ENCODE measurements around the gene EPHB3.

The EPHB3 gene

DNA sequence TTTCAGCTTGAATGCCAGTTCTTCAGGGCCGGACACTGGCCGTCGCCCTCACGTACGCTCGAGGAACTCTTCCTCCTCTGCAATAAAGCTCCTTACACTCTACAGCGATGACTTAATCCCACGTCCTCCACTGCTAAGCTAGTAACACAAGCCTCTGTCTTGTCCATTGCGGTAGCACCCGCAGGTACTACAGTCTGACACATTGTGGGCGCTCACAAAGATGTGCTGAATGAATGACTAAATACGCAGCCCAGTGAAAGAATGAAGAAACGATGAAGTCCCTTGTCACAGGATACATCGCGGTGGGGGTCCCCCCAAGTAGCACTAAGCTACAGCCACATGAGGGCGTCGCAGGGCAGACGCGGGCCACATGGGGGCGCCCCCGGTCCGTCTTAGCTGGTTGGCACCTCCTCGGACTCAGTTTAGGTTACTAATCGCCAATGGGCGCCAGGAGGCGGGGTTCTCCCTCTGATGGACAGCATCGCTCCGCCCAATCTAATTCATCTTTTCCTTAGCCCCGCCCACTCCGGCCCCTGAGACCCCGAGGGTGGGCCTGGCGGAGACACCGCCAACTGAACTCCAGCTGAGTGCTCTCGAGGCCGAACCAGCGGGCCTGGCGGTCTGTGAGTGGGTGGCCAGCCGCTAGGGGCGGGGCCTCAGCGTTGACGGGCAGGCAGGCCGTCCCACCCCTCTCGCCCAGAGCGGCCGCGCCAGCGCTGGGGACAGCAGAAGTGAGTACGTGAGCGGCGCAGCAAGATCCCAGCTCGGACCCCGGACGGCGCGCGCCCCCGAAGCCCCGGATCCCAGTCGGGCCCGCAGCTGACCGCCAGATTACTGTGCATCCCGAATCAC, at the start of gene EPHB3:
EPHB3 (plus strand) TSS at position 725 of the 852 bp plus-strand sequence. CDS start 451 bp downstream, outside the sequence.
- DNase-seq, result peak; percentile 99

DNA sequence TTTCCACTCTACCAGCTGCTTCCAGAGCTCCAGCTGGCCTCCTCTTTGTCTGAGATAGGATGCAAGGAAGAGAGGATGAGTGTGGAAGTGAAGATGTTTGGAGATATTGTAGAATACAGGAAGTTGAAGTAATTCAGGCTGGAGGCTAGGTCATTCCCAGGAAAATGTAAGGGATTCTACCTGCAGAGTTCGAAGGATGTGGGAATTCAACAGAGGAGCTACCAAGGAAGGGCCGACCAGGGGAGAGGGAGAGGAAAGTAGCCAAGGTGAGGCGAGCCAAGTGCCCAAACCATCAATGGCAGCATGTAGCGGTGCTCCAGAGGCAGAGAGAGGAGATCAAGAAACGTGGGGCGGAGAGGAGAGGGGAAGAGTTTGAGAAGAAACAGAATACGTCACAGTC, 49.0 kb upstream of the EPHB3 start:
- DNase-seq, result no peak

DNA sequence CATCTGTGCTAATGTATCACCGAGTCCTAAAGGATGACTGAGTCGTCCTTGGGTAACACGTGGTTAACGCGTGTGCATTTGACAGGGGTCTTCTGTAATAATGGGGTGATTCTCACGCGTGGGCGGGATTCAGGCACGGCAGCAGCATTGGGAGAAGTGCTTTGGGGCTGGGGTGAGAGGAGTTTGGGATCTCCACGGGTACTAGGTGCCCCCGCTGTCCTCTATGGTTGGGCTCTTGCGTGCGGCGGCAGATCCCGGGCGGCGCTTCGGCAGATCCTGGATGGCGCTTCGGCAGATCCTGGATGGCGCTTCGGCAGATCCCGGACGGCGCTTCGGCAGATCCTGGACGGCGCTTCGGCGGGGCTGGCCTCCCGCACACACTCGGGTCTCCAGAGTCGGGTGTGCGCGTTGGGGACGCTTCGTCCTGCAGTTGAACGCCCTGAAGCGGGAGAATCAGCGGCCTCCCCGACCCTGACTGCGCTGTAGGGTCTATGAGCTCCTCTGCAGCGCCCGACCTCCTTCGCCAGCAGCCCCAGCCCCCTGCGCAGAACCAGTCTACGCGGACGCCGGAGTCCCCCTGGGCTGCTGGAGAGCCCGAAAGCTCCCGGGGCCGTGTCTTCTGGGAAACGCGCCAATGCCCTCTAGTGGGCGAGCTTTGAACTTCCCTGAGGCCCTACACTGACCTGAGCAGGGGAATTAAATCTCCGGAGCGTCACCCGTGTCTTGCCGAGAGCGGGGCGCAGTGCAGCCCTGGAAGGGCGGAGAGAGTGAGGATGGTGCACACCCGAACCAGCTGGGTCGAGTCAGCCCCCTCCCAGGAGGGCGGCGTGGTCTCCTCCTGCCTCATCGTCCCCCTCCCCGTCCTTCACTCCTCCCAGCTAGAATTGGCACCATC, 48.1 kb upstream of the EPHB3 start:
- peak; percentile 78 for DNase-seq

DNA sequence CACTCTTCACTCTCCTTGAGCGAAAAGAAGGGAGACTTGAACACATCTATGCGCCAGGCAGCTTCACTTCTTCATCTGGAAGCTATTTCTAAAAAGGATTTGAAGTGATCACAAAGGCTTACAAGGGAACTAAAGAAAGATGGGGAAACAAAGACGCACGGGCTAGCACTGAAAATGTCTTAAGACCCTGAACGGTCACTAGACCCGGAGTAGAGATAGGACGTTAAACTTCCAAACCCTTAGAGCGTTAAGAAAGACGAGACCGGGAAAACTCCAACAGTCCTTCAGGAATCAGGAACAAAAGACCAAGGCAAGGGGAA, 47.5 kb upstream of the EPHB3 start:
- DNase-seq, result no peak

DNA sequence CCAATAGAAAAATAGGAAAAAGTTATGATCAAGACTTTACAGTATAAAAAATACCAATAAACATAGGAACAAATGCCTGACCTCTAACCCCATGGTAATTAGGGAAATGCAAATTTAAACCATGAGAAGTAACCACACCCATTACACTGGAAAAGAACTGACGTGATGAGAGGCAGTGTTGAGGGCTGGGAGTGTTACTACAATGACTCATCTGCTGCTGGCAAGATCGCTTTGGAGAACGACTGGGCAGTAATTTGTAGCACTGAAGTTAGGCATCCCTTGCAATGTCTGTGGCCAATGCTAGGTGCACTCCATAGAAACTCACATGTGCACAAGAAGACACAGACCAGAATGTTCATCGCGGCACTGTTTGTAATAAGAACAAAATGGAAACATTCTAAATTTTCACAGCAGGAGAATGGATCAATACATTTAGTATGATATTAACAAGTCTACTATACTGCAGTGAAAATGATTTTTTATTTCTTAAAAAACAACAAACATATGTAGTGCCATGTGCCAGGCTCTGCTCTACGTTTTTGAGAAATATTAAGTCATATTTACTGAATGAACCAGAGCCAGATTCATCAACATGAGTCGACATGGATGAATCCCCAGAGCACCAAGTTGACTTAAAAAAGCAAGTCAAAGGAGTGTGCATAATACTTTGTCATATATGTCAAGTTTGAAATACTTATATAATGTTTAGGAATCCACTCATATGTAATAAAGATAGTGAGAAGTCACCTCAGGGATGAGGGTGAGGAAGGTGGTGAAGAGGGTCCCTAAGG, 37.6 kb upstream of the EPHB3 start:
- DNase-seq, result no peak

DNA sequence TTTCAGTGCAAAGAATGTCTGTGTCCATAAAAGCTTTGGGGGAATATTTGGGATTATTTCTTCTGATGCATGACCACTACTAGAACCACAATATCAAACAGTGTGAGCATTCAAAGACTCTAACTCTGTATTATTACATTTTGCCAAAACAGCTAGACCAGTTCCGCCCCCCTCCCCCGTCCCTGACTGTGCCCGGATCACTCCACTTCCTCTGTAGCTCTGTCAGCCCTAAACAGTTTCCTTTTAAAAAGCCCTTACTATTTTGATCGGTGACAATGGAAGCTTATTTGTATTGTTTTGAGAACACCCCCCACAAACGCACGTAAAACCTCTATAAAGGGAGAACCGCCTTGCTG, 36.6 kb upstream of the EPHB3 start:
- DNase-seq, result no peak

DNA sequence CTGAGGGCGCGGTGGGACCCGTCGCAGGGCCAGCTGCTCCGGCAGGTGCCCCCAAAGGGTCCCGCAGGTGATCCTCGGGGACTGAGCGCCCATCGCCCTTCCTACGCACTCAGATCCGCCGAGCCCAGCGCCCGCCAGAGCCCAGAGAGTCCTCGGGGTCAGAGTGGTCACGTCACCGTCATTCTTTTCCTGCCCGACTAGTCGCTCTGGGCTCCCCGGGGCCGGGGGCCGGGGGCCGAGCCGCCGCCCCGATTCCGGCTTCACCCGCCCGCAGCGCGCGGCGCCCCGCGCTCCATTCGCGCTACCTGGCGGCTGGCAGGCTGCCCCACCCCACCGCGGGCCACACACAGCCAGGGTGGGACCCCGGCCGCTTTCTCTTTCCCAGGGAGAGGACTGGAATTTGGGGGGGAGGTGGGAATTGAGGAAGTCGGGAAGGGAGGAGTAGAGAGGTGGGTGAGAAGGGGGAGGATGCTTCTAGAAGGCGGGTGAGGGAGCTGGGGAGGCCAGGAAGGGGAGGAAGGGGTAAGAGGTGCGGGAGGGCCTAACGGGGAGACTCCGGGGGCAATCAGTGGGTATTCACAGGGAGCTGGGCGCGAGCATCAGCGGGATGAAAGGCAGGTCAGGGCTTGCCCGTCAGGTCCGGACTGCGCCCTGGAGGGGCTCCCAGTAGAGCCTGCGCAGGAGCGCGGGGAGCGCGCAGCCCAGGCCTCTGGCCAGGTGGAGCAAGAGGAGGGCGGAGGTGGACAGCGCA, 36.1 kb upstream of the EPHB3 start:
- no peak for DNase-seq

DNA sequence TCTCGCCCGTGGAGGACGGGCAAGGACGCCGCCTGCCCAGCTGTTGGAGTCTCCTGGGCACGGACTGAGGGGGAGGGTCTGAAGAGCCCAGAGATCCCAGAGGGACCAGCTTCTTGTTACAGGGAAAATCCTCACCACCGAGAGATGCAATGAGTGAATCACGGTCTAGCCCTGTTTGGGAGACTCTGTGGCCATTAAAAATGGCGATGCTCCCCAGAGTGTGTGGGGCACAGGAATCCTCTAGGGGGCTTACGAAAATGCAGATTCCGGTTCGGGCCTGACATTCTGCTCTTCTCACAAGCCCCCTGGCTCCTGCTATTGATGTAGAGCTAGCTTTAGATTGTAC, 35.5 kb upstream of the EPHB3 start:
- no peak for DNase-seq

DNA sequence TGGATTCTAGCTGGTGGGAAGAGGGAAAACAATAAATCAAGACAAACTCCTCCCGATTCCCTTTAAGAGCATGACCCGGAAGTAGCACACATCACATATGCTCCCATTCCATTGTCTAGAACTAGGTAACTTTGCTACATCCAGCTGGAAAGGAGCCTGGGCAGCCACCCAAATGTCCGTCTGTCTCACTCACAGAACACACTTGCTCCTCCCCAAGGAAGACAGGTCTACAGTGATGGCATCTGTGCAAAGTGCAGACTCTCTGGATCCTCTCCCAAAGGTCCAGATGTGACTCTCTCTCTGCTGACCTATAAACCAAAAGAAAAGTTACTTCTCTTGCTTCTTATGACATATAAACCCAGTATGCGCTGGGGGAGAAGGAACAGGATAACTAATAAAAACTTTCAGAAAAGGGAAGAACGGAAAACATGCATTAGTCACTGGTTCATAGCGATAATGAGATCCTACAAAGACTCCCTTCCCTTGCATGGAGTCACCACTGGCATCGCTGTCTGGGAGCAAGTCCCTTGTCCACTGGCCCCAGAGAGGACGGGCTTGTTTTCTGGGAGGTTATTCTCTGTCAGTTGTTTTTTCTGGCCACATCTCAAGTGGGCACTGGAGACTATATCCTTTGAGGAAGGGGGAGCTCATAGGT, 29.8 kb upstream of the EPHB3 start:
- no peak for DNase-seq

DNA sequence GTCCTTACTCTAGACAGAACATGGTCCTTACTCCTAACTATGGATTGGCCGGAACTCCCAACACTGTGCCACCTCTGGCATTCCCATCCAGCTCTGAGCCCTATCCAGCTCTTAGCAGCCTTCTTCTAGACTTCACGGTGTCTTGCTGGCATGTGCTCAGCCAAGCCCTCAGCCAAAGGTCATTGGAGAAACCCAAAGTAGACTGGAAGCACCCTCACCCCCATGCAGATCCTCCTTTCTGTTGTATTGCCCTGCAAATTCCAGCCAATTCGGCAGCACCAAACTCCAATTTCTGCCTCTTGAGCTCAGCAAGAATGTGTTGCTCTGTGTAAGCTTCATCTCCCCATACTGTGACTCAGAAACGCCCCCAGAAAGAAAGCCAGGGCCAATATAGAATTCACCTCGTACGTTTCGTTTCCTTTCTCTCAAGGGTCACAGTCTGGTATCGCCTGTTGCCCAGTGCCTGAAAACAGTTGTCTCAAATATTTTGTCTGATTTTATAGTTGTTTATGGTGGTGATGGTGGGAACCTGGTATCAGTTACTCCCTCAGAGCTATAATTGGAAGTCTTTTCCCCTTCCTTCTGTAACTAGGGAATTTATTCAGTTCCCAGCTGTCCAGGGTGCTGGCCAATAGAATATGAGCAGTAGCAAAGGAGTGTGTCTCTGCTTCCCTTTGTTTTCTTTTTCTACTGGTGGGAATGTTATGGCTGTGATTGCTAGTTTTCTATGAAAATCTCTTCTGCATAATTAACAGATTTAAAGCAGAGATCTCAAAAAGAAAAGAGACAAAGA, 28.4 kb upstream of the EPHB3 start:
- DNase-seq, result no peak

DNA sequence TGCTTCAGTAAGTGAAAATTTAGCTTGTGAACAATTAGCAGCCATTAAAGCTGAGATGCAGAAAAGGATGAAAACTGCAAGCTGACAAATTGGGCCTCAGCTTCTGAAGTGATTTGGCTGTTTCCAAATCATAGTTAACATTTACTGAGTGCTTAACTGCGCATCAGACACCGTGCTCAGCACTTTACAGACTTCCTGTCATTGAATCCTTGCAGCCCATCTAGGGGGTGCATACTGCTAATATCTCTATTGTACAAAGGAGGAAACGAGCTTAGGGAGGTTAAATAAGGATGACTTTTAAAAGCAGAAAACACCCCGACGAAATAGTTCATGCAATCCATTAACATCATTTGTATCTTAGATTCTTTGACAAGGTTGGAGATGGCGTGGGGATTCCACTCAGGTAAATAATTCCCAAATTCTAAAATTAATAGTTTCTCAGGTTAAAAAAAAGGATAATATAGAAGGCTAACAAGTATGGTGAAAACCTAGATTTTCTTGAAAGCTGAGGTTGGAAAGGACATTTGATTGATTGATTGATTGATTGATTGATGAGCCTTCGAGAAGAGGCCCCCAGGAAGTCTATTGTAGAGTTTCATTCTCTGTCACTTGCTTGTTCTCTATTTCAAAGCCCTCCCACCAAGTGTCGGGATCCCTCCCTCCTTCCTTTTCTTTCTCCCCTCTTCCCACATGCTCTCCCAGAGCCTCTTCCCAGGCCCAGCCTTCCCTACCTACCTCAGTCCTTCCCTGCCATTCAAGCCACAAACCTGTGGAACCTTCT, 23.5 kb upstream of the EPHB3 start:
- no peak for DNase-seq

DNA sequence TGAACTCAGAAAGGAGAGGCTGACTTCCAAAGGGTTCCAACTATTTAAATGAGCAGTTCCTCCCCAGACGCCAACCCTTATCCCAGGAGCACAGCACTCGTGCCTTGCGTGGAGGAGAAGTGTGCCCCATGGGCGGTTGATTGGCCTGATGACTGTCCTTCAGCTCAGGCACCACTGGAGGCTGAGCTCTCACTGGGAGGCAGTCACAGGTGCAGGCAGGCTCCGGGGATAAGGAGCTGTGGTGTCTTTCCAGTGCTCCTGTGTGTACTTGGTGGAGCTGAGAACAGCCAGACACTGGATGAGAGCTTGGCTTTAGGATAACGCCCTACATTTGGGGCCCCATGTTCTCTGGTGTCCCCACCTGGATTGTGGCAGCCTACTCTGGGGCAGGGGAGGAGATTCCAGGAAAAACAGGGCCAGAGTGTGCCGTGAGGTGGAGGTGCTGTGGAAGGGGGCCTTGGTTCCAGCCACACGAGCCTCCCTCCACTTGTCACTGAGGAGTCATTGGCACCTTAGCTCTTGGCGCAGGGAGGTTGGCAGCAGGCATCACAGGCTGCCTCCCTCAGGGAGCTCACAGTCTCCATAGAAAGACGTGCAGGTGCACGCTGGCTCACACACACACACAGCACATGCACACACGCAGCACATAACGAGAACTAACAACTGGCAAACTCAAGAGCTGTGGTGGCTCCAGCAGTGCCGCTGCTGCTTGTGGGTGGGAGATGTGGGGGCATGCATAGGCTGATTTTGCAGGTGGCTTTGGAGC, 22.7 kb upstream of the EPHB3 start:
- DNase-seq, result no peak

DNA sequence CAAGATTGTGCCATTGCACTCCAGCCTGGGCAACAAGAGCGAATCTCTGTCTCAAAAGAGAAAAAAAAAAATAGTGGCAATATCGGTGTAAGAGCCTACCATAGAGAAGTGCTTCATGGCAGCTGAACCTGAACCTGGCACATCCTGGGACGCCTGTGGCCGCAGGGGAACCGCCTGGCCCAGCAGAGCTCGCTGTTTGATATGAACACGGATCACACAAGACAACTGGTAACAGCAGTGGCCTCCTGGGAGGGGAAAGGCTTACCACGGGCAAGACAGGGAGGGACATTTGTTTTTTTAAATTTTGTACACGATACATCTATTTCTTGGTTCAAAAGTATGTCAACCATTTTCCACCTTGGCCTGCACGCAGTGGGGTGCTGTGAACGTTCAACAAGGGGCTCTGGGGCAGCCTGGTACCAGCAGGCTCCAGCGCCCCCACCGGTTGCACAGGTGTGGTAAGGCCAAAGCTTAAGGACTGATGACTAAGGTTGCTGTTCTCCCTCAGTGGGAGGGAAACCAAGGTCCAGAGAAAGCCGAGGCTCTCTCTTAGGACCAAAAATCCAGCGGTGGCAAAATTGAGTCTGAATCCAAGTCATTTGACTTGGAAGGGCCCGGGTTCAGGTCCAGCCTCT, 21.7 kb upstream of the EPHB3 start:
- no peak for DNase-seq

DNA sequence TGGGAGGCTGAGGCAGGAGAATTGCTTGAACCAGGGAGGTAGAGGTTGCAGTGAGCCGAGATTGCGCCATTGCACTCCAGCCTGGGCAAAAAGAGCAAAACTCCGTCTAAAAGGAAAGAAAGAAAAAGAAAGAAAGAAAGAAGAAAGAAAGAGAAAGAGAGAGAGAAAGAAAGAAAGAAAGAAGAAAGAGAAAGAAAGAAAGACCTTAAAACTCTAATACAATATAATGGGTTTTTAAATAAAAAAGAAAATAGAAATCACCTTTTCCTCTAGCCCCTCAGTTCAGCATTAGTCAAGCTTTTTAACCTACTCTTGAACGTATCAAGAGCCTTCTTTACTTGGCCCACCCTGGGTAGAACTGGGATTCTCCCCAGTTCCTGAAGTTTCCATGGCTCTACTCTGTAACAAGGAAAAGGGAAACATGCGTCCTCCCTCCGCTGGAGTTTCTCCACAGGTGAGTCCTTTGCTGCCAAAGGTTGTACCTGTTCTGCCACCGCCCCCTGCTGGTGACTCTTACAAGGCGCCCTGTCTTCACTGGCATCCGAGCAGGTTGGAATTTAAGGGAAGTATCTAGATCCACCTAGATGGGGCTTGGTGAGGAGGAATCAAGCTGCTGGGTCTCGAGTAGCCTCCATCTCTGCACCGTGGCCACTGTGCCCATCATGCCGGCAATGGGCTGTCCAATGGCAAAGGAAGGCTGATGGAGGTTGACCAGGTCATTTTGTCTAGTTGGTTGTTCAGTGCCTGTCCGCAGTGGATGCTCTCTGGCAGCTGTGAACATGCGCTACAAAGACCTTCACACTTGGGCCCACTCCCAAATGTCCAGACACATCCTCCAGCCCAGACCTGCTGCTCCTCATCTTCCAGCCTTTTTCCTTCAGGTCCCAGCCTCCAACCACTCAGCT, 20.6 kb upstream of the EPHB3 start:
- no peak for DNase-seq

DNA sequence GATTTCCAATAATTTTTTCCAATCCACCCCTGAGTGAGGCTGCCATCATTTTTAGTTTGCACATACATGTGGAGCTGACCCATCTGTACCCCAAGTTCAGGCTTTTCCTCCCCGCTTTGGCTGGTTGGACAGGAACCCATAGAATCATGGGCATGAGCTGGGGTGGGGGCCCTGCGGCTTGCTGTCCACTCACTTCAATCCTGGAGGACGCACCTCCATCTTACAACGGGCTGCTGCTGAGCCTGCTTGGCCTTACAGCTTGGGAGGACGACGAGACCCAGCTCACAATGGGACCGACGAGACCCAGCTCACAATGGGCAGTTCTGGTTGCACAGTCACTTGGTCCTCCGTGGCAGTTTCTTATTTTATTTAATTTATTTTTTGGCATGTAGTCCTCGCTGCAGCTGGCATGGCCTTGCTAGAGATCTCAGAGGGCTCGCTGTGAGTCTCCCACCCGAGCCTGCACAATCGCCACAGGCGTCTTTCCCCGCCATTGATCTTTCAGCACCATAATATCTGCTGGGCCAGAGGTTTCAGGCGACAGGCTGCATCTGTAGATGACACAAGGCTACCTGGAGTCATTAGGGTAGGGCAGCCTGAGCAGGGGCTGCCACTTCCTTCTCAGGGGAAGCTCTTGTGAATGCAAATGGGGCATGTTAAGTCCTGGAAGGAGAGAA, 19.6 kb upstream of the EPHB3 start:
- no peak for DNase-seq

DNA sequence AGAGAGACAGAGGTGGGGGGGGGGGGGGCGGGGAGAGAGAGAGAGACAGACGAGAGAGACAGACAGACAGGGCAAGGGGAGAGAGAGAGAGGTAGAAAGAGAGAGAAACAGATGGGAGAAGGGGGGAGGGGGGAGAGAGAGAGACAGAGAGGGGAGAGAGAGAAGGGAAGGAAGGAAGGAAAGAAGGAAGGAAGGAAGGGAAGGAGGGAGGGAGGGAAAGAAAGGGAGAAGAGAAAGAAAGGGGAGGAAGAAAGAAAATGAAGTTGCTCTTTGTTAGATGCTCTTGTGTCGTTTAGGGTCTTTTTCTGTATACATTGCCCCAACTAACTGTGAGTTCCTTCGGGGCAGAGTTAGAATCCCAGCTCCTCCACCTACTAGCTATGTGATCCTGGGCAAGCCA, 19.0 kb upstream of the EPHB3 start:
- DNase-seq, result no peak

DNA sequence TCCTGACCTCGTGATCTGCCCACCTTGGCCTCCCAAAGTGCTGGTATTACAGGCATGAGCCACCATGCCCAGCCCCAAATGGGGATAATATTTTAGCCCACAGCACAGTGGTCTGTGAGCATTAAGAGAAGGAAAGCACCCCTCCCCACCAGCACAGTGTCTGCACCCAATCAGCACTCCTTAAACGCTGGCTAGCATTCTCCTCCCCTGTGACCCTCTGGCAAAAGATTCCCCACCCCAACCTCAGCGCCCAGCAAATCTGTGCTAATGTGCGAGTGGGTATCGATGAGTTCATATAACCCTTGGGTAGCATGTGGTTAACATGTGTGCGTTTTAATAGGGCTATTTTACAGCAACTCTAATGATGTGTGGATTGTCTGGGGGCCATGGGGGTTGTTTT, 18.3 kb upstream of the EPHB3 start:
- DNase-seq, result no peak

All from midbrain (tissue), 1 donor.